ENCODE data around the gene STARD13. TPM values are rescaled to one million over a fixed set of nuclear protein-coding genes. Genes with fewer than 3 reads are reported as not detected.

The STARD13 gene
- total and polyA plus RNA-seq, 12 donors = 7.1 to 38.3 (median 27.8) TPM

- no peak overlapping the region for H3K27ac ChIP-seq
- no peak overlapping the region for H3K4me3 ChIP-seq
- TF ChIP-seq, protein P1, sequence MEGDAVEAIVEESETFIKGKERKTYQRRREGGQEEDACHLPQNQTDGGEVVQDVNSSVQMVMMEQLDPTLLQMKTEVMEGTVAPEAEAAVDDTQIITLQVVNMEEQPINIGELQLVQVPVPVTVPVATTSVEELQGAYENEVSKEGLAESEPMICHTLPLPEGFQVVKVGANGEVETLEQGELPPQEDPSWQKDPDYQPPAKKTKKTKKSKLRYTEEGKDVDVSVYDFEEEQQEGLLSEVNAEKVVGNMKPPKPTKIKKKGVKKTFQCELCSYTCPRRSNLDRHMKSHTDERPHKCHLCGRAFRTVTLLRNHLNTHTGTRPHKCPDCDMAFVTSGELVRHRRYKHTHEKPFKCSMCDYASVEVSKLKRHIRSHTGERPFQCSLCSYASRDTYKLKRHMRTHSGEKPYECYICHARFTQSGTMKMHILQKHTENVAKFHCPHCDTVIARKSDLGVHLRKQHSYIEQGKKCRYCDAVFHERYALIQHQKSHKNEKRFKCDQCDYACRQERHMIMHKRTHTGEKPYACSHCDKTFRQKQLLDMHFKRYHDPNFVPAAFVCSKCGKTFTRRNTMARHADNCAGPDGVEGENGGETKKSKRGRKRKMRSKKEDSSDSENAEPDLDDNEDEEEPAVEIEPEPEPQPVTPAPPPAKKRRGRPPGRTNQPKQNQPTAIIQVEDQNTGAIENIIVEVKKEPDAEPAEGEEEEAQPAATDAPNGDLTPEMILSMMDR (IDR thresholded peaks at IDR 0.05) = no peak
- DNase-seq (no peak), ATAC-seq (no peak)
- 94 to 95% methylated on average over 3 of the region's 3 CpGs for WGBS, 2 donors
- peaks cover 0 to 34% (median 16%) of the 10 kb centered on the region in 9 donors for H3K36me3 ChIP-seq
- H3K9me3 ChIP-seq = peaks cover 0 to 16% (median 6%) of the 10 kb centered on the region in 11 donors
- peaks cover 0 to 8% (median 0%) of the 10 kb centered on the region in 9 donors for H3K4me1 ChIP-seq
- intact Hi-C loops (cut with DNase I) = no loop called here
- H3K27me3 ChIP-seq = no peaks in the 10 kb centered on the region
Observed at GRCh38 chr13:33100886-33101285, 184.7 kb downstream of the STARD13 start.

DNA sequence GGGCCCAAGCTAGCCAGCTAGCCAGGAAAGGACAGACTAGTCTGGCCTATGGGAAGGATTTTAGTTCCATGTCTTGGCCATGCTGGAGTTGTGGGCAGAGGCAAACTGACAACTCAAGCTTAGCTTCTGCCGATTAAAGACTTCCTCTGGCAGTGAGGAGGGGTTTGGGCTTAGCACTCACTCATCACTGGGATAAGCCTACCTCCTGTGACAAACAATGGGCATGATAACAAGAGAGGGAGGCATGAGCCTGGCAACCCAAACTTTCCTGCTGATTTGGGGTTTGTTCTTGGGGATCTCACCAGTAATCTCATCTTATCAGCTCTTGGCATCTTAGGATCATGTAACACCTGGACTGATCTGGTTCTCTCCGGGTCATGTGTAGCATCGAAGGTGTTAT is 185.7 kb downstream of the STARD13 start:
- WGBS, 2 donors = 51 to 70% methylated on average over 3 of the region's 3 CpGs
- no peak for ATAC-seq
- TF ChIP-seq, protein P1 (IDR thresholded peaks at IDR 0.05) = no peak
- no peak for DNase-seq
- Histone ChIP-seq H3K4me1 (peaks cover 0 to 3% (median 0%) of the 10 kb centered on the region in 9 donors), H3K36me3 (peaks cover 0 to 24% (median 6%) of the 10 kb centered on the region in 9 donors), H3K9me3 (peaks cover 0 to 16% (median 6%) of the 10 kb centered on the region in 11 donors), H3K4me3 (no peak overlapping the region), H3K27me3 (no peaks in the 10 kb centered on the region), H3K27ac (no peak overlapping the region)
- intact Hi-C loops (cut with DNase I) = no loop called here

DNA sequence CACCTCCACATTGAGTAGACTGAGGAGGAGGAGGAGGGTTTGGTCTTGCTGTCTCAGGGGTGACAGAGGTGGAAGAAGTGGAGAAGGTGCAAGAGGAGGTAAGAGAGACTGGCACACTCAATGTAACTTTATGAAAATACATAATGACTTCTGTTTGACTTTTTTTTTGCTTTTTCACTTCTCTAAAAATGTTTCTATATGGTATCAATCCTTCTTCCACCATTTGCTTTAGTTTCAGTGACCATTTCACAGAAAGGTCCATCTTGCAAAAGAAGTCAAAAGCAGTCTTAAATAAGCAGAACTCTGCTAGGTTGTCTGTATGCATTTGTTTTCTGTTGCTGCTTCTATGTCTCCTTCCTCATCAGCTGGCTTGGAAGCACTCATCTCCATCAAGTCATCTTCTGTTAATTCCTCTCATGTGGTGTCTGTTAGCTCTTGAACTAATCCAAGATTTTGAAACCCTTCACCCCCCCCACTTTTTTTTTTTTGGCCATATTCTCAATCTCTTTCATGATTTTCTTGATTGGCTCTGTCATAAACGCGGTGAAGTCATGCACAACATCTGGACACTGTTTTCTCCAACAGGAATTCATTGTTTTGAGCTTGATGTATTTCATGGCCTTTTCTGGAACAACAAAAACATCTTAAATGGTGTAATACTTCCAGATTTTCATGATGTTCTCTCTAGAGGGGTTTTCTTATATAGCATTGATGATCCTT is 188.5 kb downstream of the STARD13 start:
- TF ChIP-seq, protein P1 (IDR thresholded peaks at IDR 0.05) = no peak
- 97% methylated on average over 2 of the region's 2 CpGs for WGBS, 2 donors
- Histone ChIP-seq H3K27me3 (no peaks in the 10 kb centered on the region), H3K9me3 (peaks cover 0 to 16% (median 6%) of the 10 kb centered on the region in 11 donors), H3K36me3 (no peaks in the 10 kb centered on the region), H3K4me1 (peaks cover 0 to 12% (median 3%) of the 10 kb centered on the region in 9 donors), H3K4me3 (no peak overlapping the region), H3K27ac (no peak overlapping the region)
- intact Hi-C loops (cut with DNase I) = no loop called here
- DNase-seq (no peak), ATAC-seq (no peak)

- Histone ChIP-seq H3K36me3 (no peaks in the 10 kb centered on the region), H3K9me3 (peaks cover 0 to under 1% (median 0%) of the 10 kb centered on the region in 11 donors), H3K27me3 (no peaks in the 10 kb centered on the region), H3K4me3 (no peak overlapping the region), H3K27ac (peak overlapping the region in 5 of 10 donors; percentile 9 to 61 (median 19)), H3K4me1 (peaks cover 0 to 28% (median 6%) of the 10 kb centered on the region in 9 donors)
- peak in 6 of 8 donors; percentile 41 to 81 (median 58) for ATAC-seq
- intact Hi-C loops (cut with DNase I) = no loop called here
- 74% methylated on average over 11 of the region's 11 CpGs for WGBS, 2 donors
- TF ChIP-seq, protein P1 (IDR thresholded peaks at IDR 0.05) = no peak
- DNase-seq = no peak
Observed at GRCh38 chr13:33092073-33092987, 193.2 kb downstream of the STARD13 start.
